B cell (primary cell): ENCODE measurements around the gene VPS13D. TPM values are rescaled to one million over a fixed set of nuclear protein-coding genes. Genes with fewer than 3 reads are reported as not detected.

Source experiments
- ATAC-seq: fragments of 200-7000 bp; cut with Tn5 transposase; one replicate; pipeline ENCODE4 v1.10.0; 2021; ENCODE audit warnings: low read depth, mild to moderate bottlenecking, moderate number of reproducible peaks, moderate library complexity
- CTCF ChIA-PET: fragments of 350-600 bp; sonication (Branson Sonifier 250); formaldehyde crosslinking; loops from one replicate; lab custom pipeline; 2021; ENCODE audit warnings: antibody characterized with exemption, inconsistent platforms; lab: Charles Lee
- POLR2A ChIA-PET: fragments of 350-600 bp; sonication (Branson Sonifier 250); formaldehyde crosslinking; loops from one replicate; lab custom pipeline; 2021; ENCODE audit warnings: antibody characterized with exemption; lab: Charles Lee
- DNase-seq: peaks from one replicate; pipeline ENCODE4 v3.0.0; 2013
- H2AFZ ChIP-seq: 2 replicates; pipeline ENCODE4 v1.6.1; 2012; ENCODE audit warnings: mild to moderate bottlenecking, low read depth, low read length; ENCODE audit not compliant: insufficient read depth, poor library complexity, severe bottlenecking
- H3K27ac ChIP-seq, 2 donors: 1 replicate in 1 of 2; 2 replicates in 1 of 2; pipeline ENCODE4 v1.5.1; 2012 to 2013; ENCODE audit warnings: low read length in 2 of 2, mild to moderate bottlenecking in 2 of 2, moderate library complexity in 1 of 2
- H3K27me3 ChIP-seq, 4 experiments: fragments of 200-600 bp in 1 of 4; sonication (generic) in 1 of 4; replicated peaks in 1 of 4; 1 replicate in 2 of 4; 2 replicates in 2 of 4; pipeline versions ENCODE4 v1.6.1 to v1.7.0; 2013 to 2016; ENCODE audit warnings: low read length in 3 of 4, mild to moderate bottlenecking in 2 of 4, mixed read lengths in 1 of 4, moderate library complexity in 1 of 4; ENCODE audit not compliant: insufficient read depth in 4 of 4, control insufficient read depth in 3 of 4; ENCODE audit errors: control extremely low read depth in 1 of 4
- H3K36me3 ChIP-seq, 2 experiments: replicated peaks in 1 of 2; 1 replicate in 1 of 2; 2 replicates in 1 of 2; pipeline versions ENCODE4 v1.6.1 to v1.7.1; 2013; ENCODE audit warnings: low read length in 1 of 2; ENCODE audit not compliant: insufficient read depth in 2 of 2, control insufficient read depth in 1 of 2; ENCODE audit errors: control extremely low read depth in 1 of 2, extremely low read depth in 1 of 2
- H3K4me1 ChIP-seq, 2 donors: fragments of 200-600 bp in 1 of 2; sonication (generic) in 1 of 2; 1 replicate in 1 of 2; 2 replicates in 1 of 2; pipeline versions ENCODE4 v1.5.1 to v1.6.1; 2013 to 2017; ENCODE audit warnings: low read length in 2 of 2; ENCODE audit not compliant: control insufficient read depth in 2 of 2, insufficient read depth in 2 of 2
- H3K4me2 ChIP-seq: replicated peaks from 2 replicates; pipeline ENCODE3; 2012; ENCODE audit warnings: mild to moderate bottlenecking, low read depth, low read length; ENCODE audit not compliant: poor library complexity, severe bottlenecking
- H3K4me3 ChIP-seq, 5 experiments: fragments of 200-600 bp in 1 of 5; sonication (generic) in 1 of 5; 1 replicate in 3 of 5; 2 replicates in 2 of 5; pipeline versions ENCODE4 v1.5.1 to v1.7.0; 2011 to 2016; ENCODE audit warnings: low read length in 4 of 5, mild to moderate bottlenecking in 4 of 5, low read depth in 2 of 5, control low read depth in 1 of 5, moderate library complexity in 1 of 5; ENCODE audit not compliant: insufficient read depth in 1 of 5; ENCODE audit errors: control extremely low read depth in 1 of 5, extremely low read depth in 1 of 5
- H3K79me2 ChIP-seq: fragments of 200-600 bp; sonication (generic); one replicate; pipeline ENCODE4 v1.6.0; 2016; ENCODE audit warnings: low read length; ENCODE audit not compliant: control insufficient read depth, insufficient read depth
- H3K9ac ChIP-seq: fragments of 200-600 bp; sonication (generic); 2 replicates; pipeline ENCODE4 v1.6.1; 2017; ENCODE audit warnings: mild to moderate bottlenecking, low read length, moderate library complexity
- H3K9me3 ChIP-seq, 3 donors: one replicate each; pipeline versions ENCODE4 v1.6.1 to v1.7.1; 2013; ENCODE audit warnings: low read length in 2 of 3; ENCODE audit not compliant: control insufficient read depth in 2 of 3, insufficient read depth in 1 of 3; ENCODE audit errors: control extremely low read depth in 1 of 3
- H4K20me1 ChIP-seq: 2 replicates; pipeline ENCODE4 v1.6.0; 2012; ENCODE audit warnings: mild to moderate bottlenecking, low read length; ENCODE audit not compliant: insufficient read depth, control insufficient read depth, poor library complexity, severe bottlenecking
- H3K27ac Mint-ChIP-seq: one replicate; pipeline ENCODE4 v1.8.0; 2021; ENCODE audit warnings: mixed read lengths
- H3K27me3 Mint-ChIP-seq: one replicate; pipeline ENCODE4 v1.8.0; 2021; ENCODE audit warnings: mixed read lengths
- H3K4me1 Mint-ChIP-seq: one replicate; pipeline ENCODE4 v1.8.0; 2021; ENCODE audit warnings: mixed read lengths
- H3K4me3 Mint-ChIP-seq: one replicate; pipeline ENCODE4 v1.8.0; 2021; ENCODE audit warnings: mixed read lengths
- H3K9me3 Mint-ChIP-seq: one replicate; pipeline ENCODE4 v1.8.0; 2022; ENCODE audit warnings: mixed read lengths; ENCODE audit not compliant: insufficient read depth
- EZH2 ChIP-seq: IDR thresholded peaks from 2 replicates; pipeline ENCODE4 v1.6.1; 2012; ENCODE audit warnings: borderline replicate concordance, low read depth, mild to moderate bottlenecking, moderate library complexity, low read length; ENCODE audit not compliant: insufficient read depth, poor library complexity, severe bottlenecking
- WGBS: methylation state at CpG from one replicate; pipeline ENCODE4 v1.1.5; 2013; ENCODE audit warnings: missing lambda C conversion rate; ENCODE audit not compliant: insufficient coverage; 5-methylcytosine and 5-hydroxymethylcytosine counted together
- intact Hi-C: fragments of 100-400 bp; cut with micrococcal nuclease; formaldehyde crosslinking; loops from one replicate; pipeline ENCODE4 v1.10.0; 2022
- polyA plus RNA-seq: library from polyadenylated mRNA; depleted of rRNA; stranded (reverse); fragments of >200 nt; gene quantifications from 2 replicates; pipeline ENCODE4 v1.2.3, GENCODE V29; 2012
- total RNA-seq, 2 donors: library from RNA; stranded (reverse); fragments of 120-200 nt in 1 of 2; gene quantifications; 1 replicate in 1 of 2; 2 replicates in 1 of 2; pipeline versions ENCODE4 v1.2.3 to v1.2.4, GENCODE V29; 2013 to 2022
- TF ChIP-seq, protein P1 (sequence below): fragments of 200-600 bp; IDR thresholded peaks from one replicate; pipeline ENCODE4 v1.8.0; 2022; ENCODE audit warnings: antibody characterized with exemption, mild to moderate bottlenecking

VPS13D gene
- total and polyA plus RNA-seq, 2 donors (not counting 1 experiment from before 2014, with no cell fraction given), result 29.9 to 104 TPM

DNA sequence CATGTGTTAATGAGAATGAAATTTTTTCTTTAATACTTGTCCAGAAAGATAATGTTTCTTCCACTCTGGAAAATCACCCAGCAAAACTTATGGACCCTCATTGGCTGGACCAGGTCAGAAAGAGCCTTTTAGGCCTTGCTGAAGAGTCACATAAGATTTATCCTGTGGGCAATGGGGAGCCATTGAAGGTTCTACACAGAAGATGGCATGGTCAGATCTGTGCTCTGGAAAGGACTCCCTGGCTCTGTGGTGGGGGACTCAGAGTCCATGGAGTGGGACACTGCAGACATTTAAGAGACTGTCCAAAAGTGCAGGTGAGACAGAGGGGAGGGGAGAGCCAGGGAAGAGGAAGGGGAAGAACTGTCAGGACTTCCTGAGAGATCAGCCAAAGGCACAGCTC lies 321.8 kb downstream of the VPS13D start:
- ChIA-PET CTCF (no interaction called here), POLR2A (no interaction called here)
- no peaks in the 10 kb centered on the region for H3K27me3 Mint-ChIP-seq
- no peak overlapping the region for H3K27ac ChIP-seq
- no peaks in the 10 kb centered on the region for H3K79me2 ChIP-seq
- intact Hi-C loops, result no loop called here
- H3K4me2 ChIP-seq, result no peak overlapping the region
- TF ChIP-seq, protein P1, sequence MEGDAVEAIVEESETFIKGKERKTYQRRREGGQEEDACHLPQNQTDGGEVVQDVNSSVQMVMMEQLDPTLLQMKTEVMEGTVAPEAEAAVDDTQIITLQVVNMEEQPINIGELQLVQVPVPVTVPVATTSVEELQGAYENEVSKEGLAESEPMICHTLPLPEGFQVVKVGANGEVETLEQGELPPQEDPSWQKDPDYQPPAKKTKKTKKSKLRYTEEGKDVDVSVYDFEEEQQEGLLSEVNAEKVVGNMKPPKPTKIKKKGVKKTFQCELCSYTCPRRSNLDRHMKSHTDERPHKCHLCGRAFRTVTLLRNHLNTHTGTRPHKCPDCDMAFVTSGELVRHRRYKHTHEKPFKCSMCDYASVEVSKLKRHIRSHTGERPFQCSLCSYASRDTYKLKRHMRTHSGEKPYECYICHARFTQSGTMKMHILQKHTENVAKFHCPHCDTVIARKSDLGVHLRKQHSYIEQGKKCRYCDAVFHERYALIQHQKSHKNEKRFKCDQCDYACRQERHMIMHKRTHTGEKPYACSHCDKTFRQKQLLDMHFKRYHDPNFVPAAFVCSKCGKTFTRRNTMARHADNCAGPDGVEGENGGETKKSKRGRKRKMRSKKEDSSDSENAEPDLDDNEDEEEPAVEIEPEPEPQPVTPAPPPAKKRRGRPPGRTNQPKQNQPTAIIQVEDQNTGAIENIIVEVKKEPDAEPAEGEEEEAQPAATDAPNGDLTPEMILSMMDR, result no peak
- no peak for TF ChIP-seq EZH2
- H3K36me3 ChIP-seq, result no peaks in the 10 kb centered on the region
- H3K4me3 Mint-ChIP-seq, result no peak overlapping the region
- H3K27me3 ChIP-seq, result no peaks in the 10 kb centered on the region
- no peak for ATAC-seq
- no peaks in the 10 kb centered on the region for H4K20me1 ChIP-seq
- no peak overlapping the region for H2AFZ ChIP-seq
- H3K9me3 Mint-ChIP-seq, result no peaks in the 10 kb centered on the region
- no peaks in the 10 kb centered on the region for H3K4me1 Mint-ChIP-seq
- no peak overlapping the region for H3K4me3 ChIP-seq
- H3K4me1 ChIP-seq, result no peaks in the 10 kb centered on the region
- peaks cover 0 to 6% (median 0%) of the 10 kb centered on the region in 3 donors for H3K9me3 ChIP-seq
- no peak for DNase-seq
- no peak overlapping the region for H3K9ac ChIP-seq
- no peak overlapping the region for H3K27ac Mint-ChIP-seq

DNA sequence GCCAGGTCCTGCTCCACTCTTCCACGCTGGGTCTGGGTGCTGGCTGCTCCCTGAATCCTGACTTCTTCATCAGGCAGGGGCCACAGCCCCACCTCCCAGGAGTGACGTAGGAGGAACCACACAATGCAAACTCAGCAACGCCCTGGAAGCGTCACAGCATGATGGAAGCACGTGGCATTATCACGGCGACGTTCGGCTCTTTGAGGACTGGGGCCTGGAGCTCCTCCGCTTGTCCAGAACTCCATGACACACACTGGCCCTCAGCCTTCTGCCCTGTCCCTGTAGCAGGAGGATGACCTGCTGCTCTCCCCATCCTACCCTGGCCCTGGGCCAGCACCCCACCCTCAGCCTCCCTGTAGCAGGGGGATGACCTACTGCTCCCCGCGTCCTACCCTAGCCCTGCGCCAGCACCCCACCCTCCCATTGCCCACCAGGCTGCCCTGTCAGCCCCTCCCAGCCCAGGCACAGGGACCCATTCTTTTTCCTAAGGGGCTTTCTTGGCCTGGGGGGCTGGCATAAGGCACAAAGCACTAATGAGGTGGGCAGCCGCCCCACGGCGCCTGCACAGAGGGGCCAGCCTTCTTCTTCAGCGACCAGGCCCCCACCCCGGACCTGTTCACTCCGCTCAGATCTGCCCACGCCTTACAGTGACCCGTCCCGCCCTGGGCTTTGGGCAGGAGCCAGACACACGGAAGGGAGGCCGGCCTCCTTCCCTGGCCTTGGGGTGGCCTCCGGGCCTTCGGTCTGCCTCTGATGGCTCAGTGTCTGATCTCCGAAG lies 322.5 kb downstream of the VPS13D start:
- Mint-ChIP-seq H3K4me1 (no peaks in the 10 kb centered on the region), H3K4me3 (no peak overlapping the region), H3K27ac (no peak overlapping the region), H3K27me3 (no peaks in the 10 kb centered on the region), H3K9me3 (no peaks in the 10 kb centered on the region)
- no peaks in the 10 kb centered on the region for H3K36me3 ChIP-seq
- no peak overlapping the region for H3K4me3 ChIP-seq
- ATAC-seq, result no peak
- intact Hi-C loops, result no loop called here
- H3K79me2 ChIP-seq, result no peaks in the 10 kb centered on the region
- no peak overlapping the region for H3K4me2 ChIP-seq
- no peaks in the 10 kb centered on the region for H3K4me1 ChIP-seq
- H4K20me1 ChIP-seq, result no peaks in the 10 kb centered on the region
- POLR2A ChIA-PET, result no interaction called here
- no peak overlapping the region for H2AFZ ChIP-seq
- H3K9ac ChIP-seq, result no peak overlapping the region
- no peak for DNase-seq
- no peaks in the 10 kb centered on the region for H3K27me3 ChIP-seq
- whole genome bisulfite sequencing, result 93% methylated on average over 25 of the region's 27 CpGs
- H3K27ac ChIP-seq, result no peak overlapping the region
- H3K9me3 ChIP-seq, result peaks cover 0 to 6% (median 0%) of the 10 kb centered on the region in 3 donors
- CTCF ChIA-PET, result no interaction called here
- TF ChIP-seq, protein P1, result no peak
- TF ChIP-seq EZH2, result no peak
